Measurements from ENCODE around the gene PGBD2.
A peak's percentile ranks its signal among the peaks of the same experiment; 100 is the strongest.
"Not testable (repeated sequence)": the region's sequence is repeated elsewhere in the genome, so short reads cannot be mapped to it uniquely, and the experiment has no call there.

Gene PGBD2, protein sequence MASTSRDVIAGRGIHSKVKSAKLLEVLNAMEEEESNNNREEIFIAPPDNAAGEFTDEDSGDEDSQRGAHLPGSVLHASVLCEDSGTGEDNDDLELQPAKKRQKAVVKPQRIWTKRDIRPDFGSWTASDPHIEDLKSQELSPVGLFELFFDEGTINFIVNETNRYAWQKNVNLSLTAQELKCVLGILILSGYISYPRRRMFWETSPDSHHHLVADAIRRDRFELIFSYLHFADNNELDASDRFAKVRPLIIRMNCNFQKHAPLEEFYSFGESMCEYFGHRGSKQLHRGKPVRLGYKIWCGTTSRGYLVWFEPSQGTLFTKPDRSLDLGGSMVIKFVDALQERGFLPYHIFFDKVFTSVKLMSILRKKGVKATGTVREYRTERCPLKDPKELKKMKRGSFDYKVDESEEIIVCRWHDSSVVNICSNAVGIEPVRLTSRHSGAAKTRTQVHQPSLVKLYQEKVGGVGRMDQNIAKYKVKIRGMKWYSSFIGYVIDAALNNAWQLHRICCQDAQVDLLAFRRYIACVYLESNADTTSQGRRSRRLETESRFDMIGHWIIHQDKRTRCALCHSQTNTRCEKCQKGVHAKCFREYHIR

DNA sequence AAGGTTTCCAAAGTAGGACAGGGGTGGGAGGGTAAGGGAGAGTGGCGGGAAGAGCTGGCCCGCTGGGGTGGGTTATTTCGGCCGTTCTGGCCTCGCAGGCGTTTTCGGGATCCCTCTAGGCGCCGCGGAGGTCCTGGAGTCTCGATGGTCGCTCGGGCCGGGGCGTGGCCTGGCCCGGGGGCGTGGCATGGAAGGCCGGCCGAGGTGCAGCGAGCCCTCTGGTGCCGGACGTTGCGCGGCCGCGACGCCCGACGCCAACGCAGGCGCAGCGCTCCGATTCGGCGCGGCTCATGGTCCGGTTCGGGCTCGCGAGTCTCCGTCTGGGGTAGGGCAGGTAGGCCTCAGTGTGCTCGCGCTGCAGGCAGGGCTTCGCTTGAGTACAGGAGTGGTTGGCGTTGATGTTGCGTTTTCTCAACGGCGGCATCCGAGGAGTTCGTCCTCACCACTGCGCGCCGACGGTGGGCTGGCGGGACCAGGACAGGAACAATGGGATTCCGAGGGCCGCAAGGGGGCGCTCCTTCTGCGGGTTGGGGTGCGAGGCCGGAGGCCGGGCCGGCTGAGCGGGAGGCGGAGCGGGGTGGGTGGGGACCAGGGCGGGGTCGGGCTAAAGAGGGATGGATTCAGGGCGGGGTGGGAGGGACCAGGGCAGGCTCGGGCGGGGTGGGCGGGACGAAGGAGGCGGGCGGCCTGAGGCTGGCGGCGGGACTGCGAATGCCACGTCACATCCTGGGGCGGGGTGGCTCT, at the start of gene PGBD2:
TSS of gene PGBD2 (plus strand) at position 227 of the 744 bp plus-strand sequence. CDS start 7,628 bp downstream, outside the sequence.
- DNase-seq: peak; percentile 90

GRCh38 chr1:248857201-248857600, 48.8 kb upstream of the PGBD2 start:
- DNase-seq: no peak

- DNase-seq: no peak
These were observed 48.3 kb upstream of the PGBD2 start for GRCh38 chr1:248857749-248858095.

DNA sequence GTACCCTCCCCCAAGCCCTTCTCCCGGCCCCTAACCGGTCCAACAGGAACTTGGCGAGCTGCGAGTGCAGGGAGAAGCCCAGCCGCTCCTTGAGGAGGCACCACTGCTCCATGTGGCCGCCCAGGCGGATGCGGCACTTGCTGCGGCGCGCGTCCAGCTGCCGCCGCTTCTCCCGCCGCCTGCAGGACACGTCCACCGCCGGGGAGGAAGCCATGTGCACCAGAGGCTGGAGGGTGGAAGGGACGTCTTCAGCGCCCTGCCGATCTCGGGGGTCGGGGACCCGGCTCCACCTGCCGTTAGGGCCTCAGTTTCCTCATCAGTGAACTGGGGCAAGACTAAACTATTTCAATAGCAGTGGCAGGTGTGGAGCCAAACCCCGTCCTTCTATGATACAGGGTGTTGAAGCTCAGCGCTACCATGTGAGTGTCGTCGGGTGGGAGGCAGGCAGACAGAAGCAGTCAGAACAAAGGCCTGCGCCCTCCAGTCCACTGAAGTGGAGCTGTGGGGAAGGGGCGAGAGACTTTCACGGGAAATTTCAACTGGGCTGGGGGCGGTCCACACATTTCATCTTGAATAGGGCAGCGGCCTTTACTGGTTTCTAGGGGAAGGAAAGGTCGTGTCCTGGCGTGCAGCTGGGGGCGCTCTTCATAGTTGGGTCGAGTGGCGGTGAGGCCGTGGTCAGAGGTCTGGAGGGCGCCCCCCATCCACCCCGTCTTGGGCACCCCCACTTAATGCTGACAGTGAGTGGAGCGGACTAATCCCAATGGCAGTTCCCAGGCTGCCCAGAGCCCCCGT, 47.7 kb upstream of the PGBD2 start:
- DNase-seq: peak; percentile 82

GRCh38 chr1:248858891-248859889, 46.8 kb upstream of the PGBD2 start, which contains the start of gene ZNF692:
TSS of gene ZNF692 (minus strand) at chr1:248859085. CDS start at chr1:248858309, 776 bp downstream.
- DNase-seq: peak; percentile 98

DNA sequence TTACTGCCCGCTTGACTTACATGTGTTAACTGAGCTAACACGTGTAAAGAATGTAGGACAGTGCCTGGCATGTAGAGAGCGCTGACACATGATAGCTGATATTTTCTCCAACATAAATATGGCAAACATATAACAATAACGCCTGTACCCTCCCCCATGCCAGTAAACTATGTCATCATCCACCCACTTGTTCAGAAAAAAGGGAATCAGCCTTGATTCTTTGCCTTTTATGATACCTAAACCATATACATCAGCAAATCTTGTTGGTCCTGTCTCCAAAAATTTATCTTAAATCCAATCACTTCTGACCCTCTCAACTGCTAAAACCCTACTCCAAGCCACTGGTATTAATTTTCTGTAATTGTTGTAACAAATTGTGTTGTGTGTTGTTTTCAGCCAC, 46.0 kb upstream of the PGBD2 start:
- DNase-seq: no peak

- DNase-seq: no peak
These were observed 44.4 kb upstream of the PGBD2 start for GRCh38 chr1:248861616-248862015.

DNA sequence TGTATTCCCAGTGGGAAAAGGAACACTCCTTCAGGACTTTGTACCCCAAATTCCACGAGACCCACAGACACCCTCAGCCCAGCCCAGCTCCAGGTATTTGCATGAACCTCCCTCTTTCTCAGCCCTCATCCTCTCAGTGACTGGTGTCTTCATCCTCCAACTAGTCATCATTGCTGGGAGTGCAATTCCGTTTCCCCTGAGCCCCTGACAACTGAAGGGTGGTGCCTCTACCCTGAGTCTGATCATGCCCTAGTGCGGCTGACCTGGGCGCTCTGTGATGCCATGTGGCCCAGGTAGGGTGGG, 43.4 kb upstream of the PGBD2 start:
- DNase-seq: no peak

- DNase-seq: peak; percentile 91
These were observed 42.8 kb upstream of the PGBD2 start for GRCh38 chr1:248862998-248863881.

- no peak for DNase-seq
These were observed 34.1 kb upstream of the PGBD2 start for GRCh38 chr1:248871837-248872401.

DNA sequence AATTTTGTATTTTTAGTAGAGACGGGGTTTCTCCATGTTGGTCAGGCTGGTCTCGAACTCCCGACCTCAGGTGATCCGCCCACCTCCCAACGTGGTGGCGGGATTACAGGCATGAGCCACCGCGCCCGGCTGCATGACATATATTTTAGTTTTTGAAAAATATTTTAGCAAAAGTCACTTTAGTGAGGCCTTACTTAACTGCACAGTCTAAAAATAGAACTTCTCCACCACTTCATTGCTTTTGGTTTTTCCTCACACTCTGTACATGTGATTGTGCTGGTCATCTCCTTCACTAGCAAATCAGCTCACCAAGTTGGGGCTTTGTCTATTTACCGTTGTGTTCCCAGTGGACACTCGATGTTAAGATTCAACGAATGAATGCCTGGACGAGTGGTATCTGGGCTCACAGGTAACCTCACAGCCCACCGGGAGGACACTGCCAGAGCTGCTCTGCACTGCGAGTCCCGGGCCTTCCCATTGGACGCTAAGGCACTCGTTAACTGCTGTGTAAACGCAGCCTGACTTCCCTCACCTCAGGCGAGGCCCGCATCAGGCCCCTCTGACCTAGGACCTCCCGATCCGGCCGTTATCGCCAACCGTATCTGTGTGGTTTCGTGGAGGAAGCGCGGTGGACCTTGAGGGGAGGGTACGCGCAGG, 33.2 kb upstream of the PGBD2 start:
- peak; percentile 43 for DNase-seq

GRCh38 chr1:248873409-248873992, 32.5 kb upstream of the PGBD2 start:
- DNase-seq: peak; percentile 94

- peak; percentile 89 for DNase-seq
These were observed 32.0 kb upstream of the PGBD2 start for GRCh38 chr1:248873993-248874533.

- DNase-seq: no peak
These were observed 24.8 kb upstream of the PGBD2 start for GRCh38 chr1:248881261-248881660.

DNA sequence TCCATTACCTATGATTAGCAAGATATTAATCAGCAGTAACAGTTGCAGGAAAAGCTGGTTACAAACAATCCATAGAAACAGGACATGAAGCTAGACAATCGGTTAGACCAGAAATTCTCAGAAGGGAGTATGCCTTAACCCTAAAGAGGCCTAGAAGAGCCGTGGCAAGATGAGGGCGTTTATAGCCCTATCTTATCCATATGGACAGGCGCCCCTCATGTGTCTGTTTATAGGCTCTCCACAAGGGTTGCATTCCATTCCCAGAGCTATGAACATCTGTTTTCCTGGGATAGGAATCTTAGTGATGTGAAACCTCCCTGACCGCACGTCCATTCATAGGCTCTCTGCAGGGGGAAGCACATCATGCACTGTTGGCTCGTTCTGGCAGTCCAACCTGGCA, 23.6 kb upstream of the PGBD2 start:
- not testable (repeated sequence) for DNase-seq

- DNase-seq: no peak
These were observed 21.3 kb upstream of the PGBD2 start for GRCh38 chr1:248884632-248885295.

GRCh38 chr1:248885646-248886045, 20.4 kb upstream of the PGBD2 start:
- no peak for DNase-seq

GRCh38 chr1:248886237-248886895, 19.7 kb upstream of the PGBD2 start:
- no peak for DNase-seq

All from NCI-H1092 (cell line).